A549 (cell line): ENCODE measurements around the gene CARD19.

ENCODE experiments used
- MAFK ChIP-seq: fragments of 450-650 bp; IDR thresholded peaks from 2 replicates; pipeline ENCODE4 v1.6.1; 2014; ENCODE audit not compliant: partially characterized antibody
- RCOR1 ChIP-seq: fragments of 150-350 bp; IDR thresholded peaks from 2 replicates; pipeline ENCODE4 v1.6.1; 2014; ENCODE audit warnings: antibody characterized with exemption, low read length, low read depth
- TF ChIP-seq, protein P1 (sequence below): fragments of >200 bp; sonication (Bioruptor Twin); formaldehyde crosslinking; IDR thresholded peaks from 3 replicates; pipeline ENCODE4 v1.5.1; 2016

DNA sequence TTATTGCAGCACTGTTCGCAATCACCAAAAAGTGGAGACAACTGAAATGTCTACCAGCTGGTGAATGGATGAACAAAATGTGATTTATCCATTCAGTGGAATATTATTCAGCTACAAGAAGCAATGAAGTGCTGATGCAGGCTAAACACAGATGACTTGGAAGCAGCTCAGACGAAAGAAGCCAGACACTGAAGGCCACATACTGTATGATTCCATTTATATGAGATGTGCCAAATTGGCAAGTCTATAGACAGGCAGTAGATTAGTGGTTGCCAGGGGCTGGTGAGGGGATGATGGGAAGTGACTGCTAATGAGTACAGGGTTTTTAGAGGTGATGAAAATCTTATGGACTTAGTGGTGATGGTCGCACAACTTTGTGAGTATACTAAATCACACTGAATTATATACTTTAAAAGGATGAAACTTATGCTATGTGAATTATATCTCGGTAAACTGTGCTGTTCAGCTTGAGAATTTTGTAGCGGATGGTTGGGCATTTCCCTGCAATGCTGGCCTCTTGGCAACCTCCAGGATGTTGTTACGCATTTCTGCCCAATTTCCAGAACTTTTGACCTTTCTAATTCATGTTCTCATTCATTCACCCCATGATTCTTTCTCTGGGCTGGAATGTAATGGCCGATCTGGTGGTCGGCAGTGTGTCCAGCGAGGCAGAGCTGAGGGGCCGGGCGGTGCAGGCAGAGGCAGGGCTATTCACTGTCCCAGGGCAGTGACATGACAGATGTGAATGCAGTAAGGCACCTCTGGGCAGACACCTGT lies 66.0 kb downstream of the CARD19 start:
- no peak for TF ChIP-seq MAFK
- TF ChIP-seq, protein P1, sequence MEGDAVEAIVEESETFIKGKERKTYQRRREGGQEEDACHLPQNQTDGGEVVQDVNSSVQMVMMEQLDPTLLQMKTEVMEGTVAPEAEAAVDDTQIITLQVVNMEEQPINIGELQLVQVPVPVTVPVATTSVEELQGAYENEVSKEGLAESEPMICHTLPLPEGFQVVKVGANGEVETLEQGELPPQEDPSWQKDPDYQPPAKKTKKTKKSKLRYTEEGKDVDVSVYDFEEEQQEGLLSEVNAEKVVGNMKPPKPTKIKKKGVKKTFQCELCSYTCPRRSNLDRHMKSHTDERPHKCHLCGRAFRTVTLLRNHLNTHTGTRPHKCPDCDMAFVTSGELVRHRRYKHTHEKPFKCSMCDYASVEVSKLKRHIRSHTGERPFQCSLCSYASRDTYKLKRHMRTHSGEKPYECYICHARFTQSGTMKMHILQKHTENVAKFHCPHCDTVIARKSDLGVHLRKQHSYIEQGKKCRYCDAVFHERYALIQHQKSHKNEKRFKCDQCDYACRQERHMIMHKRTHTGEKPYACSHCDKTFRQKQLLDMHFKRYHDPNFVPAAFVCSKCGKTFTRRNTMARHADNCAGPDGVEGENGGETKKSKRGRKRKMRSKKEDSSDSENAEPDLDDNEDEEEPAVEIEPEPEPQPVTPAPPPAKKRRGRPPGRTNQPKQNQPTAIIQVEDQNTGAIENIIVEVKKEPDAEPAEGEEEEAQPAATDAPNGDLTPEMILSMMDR: no peak
- no peak for TF ChIP-seq RCOR1
